Transverse colon (tissue), 4 donors: ENCODE results near the gene FMR1.

ENCODE experiments used
- EP300 ChIP-seq: sonication (generic); formaldehyde crosslinking; IDR thresholded peaks from one replicate; pipeline ENCODE4 v1.6.1; 2017; ENCODE audit warnings: antibody characterized with exemption, low read depth
- POLR2A ChIP-seq: fragments of 450-650 bp; IDR thresholded peaks from one replicate; pipeline ENCODE4 v1.6.1; 2016; ENCODE audit warnings: antibody characterized with exemption, mild to moderate bottlenecking, moderate library complexity
- POLR2AphosphoS5 ChIP-seq, 3 donors: sonication (generic); formaldehyde crosslinking; IDR thresholded peaks; one replicate each; pipeline ENCODE4 v1.6.1; 2016; ENCODE audit warnings: antibody characterized with exemption in 3 of 3
- TF ChIP-seq, protein P1 (sequence below), 5 experiments: fragments of 200-600 bp in 3 of 5; fragments of 450-650 bp in 2 of 5; sonication (generic) in 3 of 5; IDR thresholded peaks; 1 replicate in 2 of 5; 2 replicates in 3 of 5; pipeline ENCODE4 v1.5.1; 2016 to 2017; ENCODE audit warnings: antibody characterized with exemption in 5 of 5, inconsistent platforms in 3 of 5, mild to moderate bottlenecking in 2 of 5, moderate library complexity in 1 of 5

- TF ChIP-seq, protein P1, sequence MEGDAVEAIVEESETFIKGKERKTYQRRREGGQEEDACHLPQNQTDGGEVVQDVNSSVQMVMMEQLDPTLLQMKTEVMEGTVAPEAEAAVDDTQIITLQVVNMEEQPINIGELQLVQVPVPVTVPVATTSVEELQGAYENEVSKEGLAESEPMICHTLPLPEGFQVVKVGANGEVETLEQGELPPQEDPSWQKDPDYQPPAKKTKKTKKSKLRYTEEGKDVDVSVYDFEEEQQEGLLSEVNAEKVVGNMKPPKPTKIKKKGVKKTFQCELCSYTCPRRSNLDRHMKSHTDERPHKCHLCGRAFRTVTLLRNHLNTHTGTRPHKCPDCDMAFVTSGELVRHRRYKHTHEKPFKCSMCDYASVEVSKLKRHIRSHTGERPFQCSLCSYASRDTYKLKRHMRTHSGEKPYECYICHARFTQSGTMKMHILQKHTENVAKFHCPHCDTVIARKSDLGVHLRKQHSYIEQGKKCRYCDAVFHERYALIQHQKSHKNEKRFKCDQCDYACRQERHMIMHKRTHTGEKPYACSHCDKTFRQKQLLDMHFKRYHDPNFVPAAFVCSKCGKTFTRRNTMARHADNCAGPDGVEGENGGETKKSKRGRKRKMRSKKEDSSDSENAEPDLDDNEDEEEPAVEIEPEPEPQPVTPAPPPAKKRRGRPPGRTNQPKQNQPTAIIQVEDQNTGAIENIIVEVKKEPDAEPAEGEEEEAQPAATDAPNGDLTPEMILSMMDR (IDR thresholded peaks at IDR 0.05), result no peak
- TF ChIP-seq EP300, result no peak
- TF ChIP-seq POLR2A, result no peak
- TF ChIP-seq POLR2AphosphoS5 (IDR thresholded peaks at IDR 0.05), result no peak
These were observed 12.8 kb upstream of the FMR1 start for GRCh38 chrX:147898951-147899350.
